Peyer's patch (tissue), 4 donors: ENCODE data around the gene FNIP1.

ENCODE experiments used
- CTCF ChIP-seq, 6 experiments: fragments of 450-650 bp in 4 of 6; fragments of 200-600 bp in 2 of 6; sonication (generic) in 1 of 6; IDR thresholded peaks; one replicate each; pipeline ENCODE4 v1.5.1; 2017 to 2019; ENCODE audit warnings: antibody characterized with exemption in 6 of 6, mild to moderate bottlenecking in 3 of 6, moderate library complexity in 1 of 6
- POLR2A ChIP-seq, 2 donors: fragments of 450-650 bp; IDR thresholded peaks; one replicate each; pipeline ENCODE4 v1.5.1; 2017; ENCODE audit warnings: antibody characterized with exemption in 2 of 2, mild to moderate bottlenecking in 2 of 2, moderate library complexity in 2 of 2

- no peak for TF ChIP-seq CTCF (IDR thresholded peaks at IDR 0.05)
- no peak for TF ChIP-seq POLR2A (IDR thresholded peaks at IDR 0.05)
Measured at GRCh38 chr5:131790550-131790949, 6.3 kb downstream of the FNIP1 start.
